ENCODE measurements around the gene UBA1. TPM values are rescaled to one million over a fixed set of nuclear protein-coding genes. Genes with fewer than 3 reads are reported as not detected.

The UBA1 gene
- total RNA-seq, 4 donors from 2014 or later: 145 to 182 (median 163) TPM

DNA sequence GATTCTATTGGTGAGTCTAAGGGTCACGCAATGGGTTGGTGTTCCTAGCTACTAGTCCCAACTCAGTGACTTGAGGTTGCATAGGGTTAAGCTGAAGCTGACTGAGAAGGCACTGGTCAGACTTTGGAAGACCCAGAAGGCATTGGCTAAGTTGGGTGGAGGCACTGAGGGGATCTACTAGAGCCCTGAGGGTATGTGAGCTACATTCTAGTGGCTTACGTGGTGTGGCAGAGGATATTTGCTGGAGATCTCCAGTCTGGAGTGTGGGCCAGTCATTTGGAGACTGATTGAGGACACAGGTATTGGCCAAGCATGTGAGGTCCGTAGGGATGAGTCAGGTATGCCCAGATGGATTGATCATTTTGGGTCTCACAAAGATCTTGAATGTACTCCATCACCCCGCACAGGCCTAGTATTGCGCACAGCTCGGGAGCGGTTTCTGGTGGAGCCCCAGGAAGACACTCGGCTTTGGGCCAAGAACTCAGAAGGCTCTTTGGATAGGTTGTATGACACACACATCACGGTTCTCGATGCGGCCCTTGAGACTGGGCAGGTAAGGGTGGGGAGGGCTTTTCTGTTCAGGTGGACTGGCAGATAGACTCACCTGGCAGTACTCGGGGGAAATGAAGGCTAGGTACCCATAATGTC lies 46.4 kb downstream of the UBA1 start:
- no peaks in the 10 kb centered on the region for H3K36me3 ChIP-seq
- H3K27ac ChIP-seq: no peak overlapping the region
- H3K4me1 ChIP-seq: no peaks in the 10 kb centered on the region
- H3K27me3 ChIP-seq: no peaks in the 10 kb centered on the region
- TF ChIP-seq EP300 (IDR thresholded peaks at IDR 0.05; ENCODE audit: low read depth): no peak
- no peak for TF ChIP-seq POLR2A (IDR thresholded peaks at IDR 0.05)
- TF ChIP-seq, protein P1, sequence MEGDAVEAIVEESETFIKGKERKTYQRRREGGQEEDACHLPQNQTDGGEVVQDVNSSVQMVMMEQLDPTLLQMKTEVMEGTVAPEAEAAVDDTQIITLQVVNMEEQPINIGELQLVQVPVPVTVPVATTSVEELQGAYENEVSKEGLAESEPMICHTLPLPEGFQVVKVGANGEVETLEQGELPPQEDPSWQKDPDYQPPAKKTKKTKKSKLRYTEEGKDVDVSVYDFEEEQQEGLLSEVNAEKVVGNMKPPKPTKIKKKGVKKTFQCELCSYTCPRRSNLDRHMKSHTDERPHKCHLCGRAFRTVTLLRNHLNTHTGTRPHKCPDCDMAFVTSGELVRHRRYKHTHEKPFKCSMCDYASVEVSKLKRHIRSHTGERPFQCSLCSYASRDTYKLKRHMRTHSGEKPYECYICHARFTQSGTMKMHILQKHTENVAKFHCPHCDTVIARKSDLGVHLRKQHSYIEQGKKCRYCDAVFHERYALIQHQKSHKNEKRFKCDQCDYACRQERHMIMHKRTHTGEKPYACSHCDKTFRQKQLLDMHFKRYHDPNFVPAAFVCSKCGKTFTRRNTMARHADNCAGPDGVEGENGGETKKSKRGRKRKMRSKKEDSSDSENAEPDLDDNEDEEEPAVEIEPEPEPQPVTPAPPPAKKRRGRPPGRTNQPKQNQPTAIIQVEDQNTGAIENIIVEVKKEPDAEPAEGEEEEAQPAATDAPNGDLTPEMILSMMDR (IDR thresholded peaks at IDR 0.05): no peak
- no peak for TF ChIP-seq POLR2AphosphoS5 (IDR thresholded peaks at IDR 0.05)
- no peak for DNase-seq
- intact Hi-C loops (cut with DNase I; ENCODE audit: low total_unique reads) (no loop called here), in situ Hi-C loops (cut with MboI; ENCODE audit: low pct_ligation_motif_present in 1 of 4, low pct_unique_long_range_greater_than_20kb in 1 of 4, low sequenced_read_pairs in 3 of 4) (no loop called here)
- 94% methylated on average over 12 of the region's 12 CpGs; no CpG with 5 or more reads in 1 of the 2 donors for WGBS, 2 donors (ENCODE audit: low coverage in 1 of 2)
- H3K4me3 ChIP-seq: no peak overlapping the region
- no peaks in the 10 kb centered on the region for H3K9me3 ChIP-seq

DNA sequence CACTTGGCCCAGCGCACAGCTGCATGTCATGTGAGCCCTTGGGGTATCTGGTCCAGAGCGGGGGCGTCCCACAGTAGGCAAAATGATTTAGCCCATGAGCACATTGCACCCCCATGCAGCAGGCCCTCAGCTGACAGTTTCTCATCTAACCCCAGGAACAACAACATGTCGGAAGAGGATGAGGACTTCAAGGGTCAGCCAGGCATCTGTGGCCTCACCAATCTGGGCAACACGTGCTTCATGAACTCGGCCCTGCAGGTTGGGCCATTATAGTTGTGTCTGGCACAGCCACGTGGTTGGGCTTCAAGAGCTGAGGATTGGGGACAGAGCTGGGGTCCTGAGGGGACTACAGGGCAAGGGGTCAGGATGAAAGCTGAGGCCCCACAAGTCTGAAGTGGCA lies 47.0 kb downstream of the UBA1 start:
- TF ChIP-seq POLR2A (IDR thresholded peaks at IDR 0.05) (no peak), EP300 (IDR thresholded peaks at IDR 0.05; ENCODE audit: low read depth) (no peak), POLR2AphosphoS5 (IDR thresholded peaks at IDR 0.05) (no peak)
- TF ChIP-seq, protein P1 (IDR thresholded peaks at IDR 0.05): no peak
- H3K4me3 ChIP-seq: no peak overlapping the region
- no peaks in the 10 kb centered on the region for H3K27me3 ChIP-seq
- H3K27ac ChIP-seq: no peak overlapping the region
- DNase-seq: no peak
- no peaks in the 10 kb centered on the region for H3K4me1 ChIP-seq
- intact Hi-C loops (cut with DNase I; ENCODE audit: low total_unique reads): no loop called here
- WGBS, 2 donors (ENCODE audit: low coverage in 1 of 2): 87% methylated on average over 7 of the region's 7 CpGs; no CpG with 5 or more reads in 1 of the 2 donors
- H3K9me3 ChIP-seq: no peaks in the 10 kb centered on the region
- H3K36me3 ChIP-seq: no peaks in the 10 kb centered on the region
- in situ Hi-C loops (cut with MboI; ENCODE audit: low pct_ligation_motif_present in 1 of 4, low pct_unique_long_range_greater_than_20kb in 1 of 4, low sequenced_read_pairs in 3 of 4): no loop called here

DNA sequence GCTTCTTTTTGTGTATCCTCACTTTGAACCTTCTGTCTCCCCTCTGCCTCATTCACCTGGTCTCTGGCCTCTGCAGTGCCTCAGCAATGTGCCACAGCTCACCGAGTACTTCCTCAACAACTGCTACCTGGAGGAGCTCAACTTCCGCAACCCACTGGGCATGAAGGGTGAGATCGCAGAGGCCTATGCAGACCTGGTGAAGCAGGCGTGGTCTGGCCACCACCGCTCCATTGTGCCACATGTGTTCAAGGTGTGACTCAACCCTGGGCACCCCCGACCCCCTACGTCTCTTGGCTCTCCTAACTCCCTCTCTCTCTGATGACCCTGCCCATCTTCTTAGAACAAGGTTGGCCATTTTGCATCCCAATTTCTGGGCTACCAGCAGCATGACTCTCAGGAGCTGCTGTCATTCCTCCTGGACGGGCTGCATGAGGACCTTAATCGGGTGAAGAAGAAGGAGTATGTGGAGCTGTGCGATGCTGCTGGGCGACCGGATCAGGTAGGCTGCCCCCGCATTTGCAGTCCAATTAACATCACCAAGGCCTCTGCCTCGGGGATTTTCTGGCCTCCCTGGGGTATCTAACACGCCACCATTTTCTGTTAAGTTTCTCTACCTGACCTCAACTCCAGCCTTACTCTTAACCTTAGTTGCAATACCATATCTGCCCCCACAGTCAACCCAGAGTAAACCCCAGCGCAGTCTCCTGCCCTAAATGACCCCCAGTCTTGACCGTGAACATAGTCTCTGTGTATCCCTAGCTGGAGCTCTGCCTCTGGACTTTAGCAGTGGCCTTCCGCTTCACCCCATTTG lies 47.8 kb downstream of the UBA1 start:
- H3K9me3 ChIP-seq: no peaks in the 10 kb centered on the region
- no peak overlapping the region for H3K27ac ChIP-seq
- no peaks in the 10 kb centered on the region for H3K27me3 ChIP-seq
- no peak for DNase-seq
- H3K4me1 ChIP-seq: no peaks in the 10 kb centered on the region
- in situ Hi-C loops (cut with MboI; ENCODE audit: low pct_ligation_motif_present in 1 of 4, low pct_unique_long_range_greater_than_20kb in 1 of 4, low sequenced_read_pairs in 3 of 4): no loop called here
- TF ChIP-seq POLR2A (IDR thresholded peaks at IDR 0.05) (no peak), POLR2AphosphoS5 (IDR thresholded peaks at IDR 0.05) (no peak), EP300 (IDR thresholded peaks at IDR 0.05; ENCODE audit: low read depth) (no peak)
- TF ChIP-seq, protein P1 (IDR thresholded peaks at IDR 0.05): no peak
- WGBS, 2 donors (ENCODE audit: low coverage in 1 of 2): 94% methylated on average over 18 of the region's 18 CpGs; no CpG with 5 or more reads in 1 of the 2 donors
- no peaks in the 10 kb centered on the region for H3K36me3 ChIP-seq
- intact Hi-C loops (cut with DNase I; ENCODE audit: low total_unique reads): no loop called here
- no peak overlapping the region for H3K4me3 ChIP-seq

DNA sequence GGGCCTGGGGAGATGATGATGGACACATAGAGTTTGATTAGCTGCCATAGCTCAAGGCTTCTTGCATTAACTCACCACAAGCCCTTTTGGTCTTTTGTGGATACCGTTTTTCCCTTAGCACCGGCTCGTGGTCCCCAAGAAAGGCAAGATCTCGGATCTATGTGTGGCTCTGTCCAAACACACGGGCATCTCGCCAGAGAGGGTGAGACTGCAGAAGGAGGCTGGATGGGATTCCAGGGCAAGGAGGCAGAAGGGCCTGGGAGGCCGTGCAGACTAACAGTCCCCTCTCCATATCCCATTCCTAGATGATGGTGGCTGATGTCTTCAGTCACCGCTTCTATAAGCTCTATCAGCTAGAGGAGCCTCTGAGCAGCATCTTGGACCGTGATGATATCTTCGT lies 48.7 kb downstream of the UBA1 start:
- no peak overlapping the region for H3K4me3 ChIP-seq
- H3K9me3 ChIP-seq: no peaks in the 10 kb centered on the region
- H3K36me3 ChIP-seq: no peaks in the 10 kb centered on the region
- DNase-seq: no peak
- H3K27ac ChIP-seq: no peak overlapping the region
- no peak for TF ChIP-seq POLR2AphosphoS5 (IDR thresholded peaks at IDR 0.05)
- TF ChIP-seq POLR2A (IDR thresholded peaks at IDR 0.05): no peak
- no peak for TF ChIP-seq EP300 (IDR thresholded peaks at IDR 0.05; ENCODE audit: low read depth)
- TF ChIP-seq, protein P1 (IDR thresholded peaks at IDR 0.05): no peak
- in situ Hi-C loops (cut with MboI; ENCODE audit: low pct_ligation_motif_present in 1 of 4, low pct_unique_long_range_greater_than_20kb in 1 of 4, low sequenced_read_pairs in 3 of 4): no loop called here
- no peaks in the 10 kb centered on the region for H3K27me3 ChIP-seq
- WGBS, 2 donors (ENCODE audit: low coverage in 1 of 2): 88% methylated on average over 10 of the region's 10 CpGs; no CpG with 5 or more reads in 1 of the 2 donors
- intact Hi-C loops (cut with DNase I; ENCODE audit: low total_unique reads): no loop called here
- H3K4me1 ChIP-seq: no peaks in the 10 kb centered on the region
